Measurements from ENCODE around the gene DDX1.
"Not testable (repeated sequence)": the region's sequence is repeated elsewhere in the genome, so short reads cannot be mapped to it uniquely, and the experiment has no call there.

DDX1 gene

GRCh38 chr2:15679386-15679924 lies 87.8 kb downstream of the DDX1 start:
- Histone ChIP-seq H3K27me3 (ENCODE audit: low read depth, low read length) (no peaks in the 10 kb centered on the region), H3K4me3 (ENCODE audit: low read depth in 1 of 2, low read length in 2 of 2) (no peak overlapping the region), H3K9me3 (ENCODE audit: control insufficient read depth in 1 of 2, low read length in 2 of 2) (no peaks in the 10 kb centered on the region), H3K27ac (ENCODE audit: low read length) (no peak overlapping the region), H3K4me1 (ENCODE audit: control insufficient read depth in 1 of 2, insufficient read depth in 2 of 2, low read length in 2 of 2) (no peaks in the 10 kb centered on the region), H3K36me3 (ENCODE audit: control insufficient read depth in 1 of 2, insufficient read depth in 2 of 2, low read length in 2 of 2) (no peaks in the 10 kb centered on the region)

GRCh38 chr2:15680132-15680531 lies 88.5 kb downstream of the DDX1 start:
- H3K4me1 ChIP-seq (ENCODE audit: control insufficient read depth in 1 of 2, insufficient read depth in 2 of 2, low read length in 2 of 2), result not testable (repeated sequence)

More at GRCh38 chr2:15680132-15680531, 88.5 kb downstream of the DDX1 start:
- not testable (repeated sequence) for H3K9me3 ChIP-seq (ENCODE audit: control insufficient read depth in 1 of 2, low read length in 2 of 2); H3K27ac ChIP-seq (ENCODE audit: low read length); H3K36me3 ChIP-seq (ENCODE audit: control insufficient read depth in 1 of 2, insufficient read depth in 2 of 2, low read length in 2 of 2); H3K27me3 ChIP-seq (ENCODE audit: low read depth, low read length); H3K4me3 ChIP-seq (ENCODE audit: low read depth in 1 of 2, low read length in 2 of 2)
